ENCODE results near the gene OR2A2.

Gene OR2A2

DNA sequence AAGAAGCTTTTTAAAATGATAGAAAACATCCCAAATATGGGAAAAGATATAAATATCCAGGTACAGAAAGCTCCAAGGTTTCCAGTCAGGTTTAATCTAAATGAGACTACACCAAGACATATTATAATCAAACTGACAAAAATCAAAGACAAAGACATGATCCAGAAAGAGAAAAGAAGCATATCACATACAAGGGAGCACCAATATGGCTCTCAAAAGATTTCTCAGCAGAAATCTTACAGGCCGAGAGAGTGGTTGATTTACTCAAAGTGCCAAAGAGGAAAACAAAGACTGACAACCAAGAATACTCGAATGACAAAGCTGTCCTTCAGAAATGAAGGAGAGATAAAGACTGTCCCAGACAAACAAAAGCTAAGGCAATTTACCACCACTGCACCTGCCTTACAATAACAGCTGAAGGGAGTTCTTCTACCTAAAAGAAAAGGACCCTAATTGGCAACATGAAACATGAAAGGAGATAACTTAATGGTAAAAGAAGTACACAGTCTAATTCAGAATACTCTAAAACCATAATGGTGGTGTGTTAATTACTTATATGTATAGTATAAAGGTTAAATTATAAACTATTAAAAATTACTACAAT is 38.9 kb downstream of the OR2A2 start:
- TF ChIP-seq, protein P1, sequence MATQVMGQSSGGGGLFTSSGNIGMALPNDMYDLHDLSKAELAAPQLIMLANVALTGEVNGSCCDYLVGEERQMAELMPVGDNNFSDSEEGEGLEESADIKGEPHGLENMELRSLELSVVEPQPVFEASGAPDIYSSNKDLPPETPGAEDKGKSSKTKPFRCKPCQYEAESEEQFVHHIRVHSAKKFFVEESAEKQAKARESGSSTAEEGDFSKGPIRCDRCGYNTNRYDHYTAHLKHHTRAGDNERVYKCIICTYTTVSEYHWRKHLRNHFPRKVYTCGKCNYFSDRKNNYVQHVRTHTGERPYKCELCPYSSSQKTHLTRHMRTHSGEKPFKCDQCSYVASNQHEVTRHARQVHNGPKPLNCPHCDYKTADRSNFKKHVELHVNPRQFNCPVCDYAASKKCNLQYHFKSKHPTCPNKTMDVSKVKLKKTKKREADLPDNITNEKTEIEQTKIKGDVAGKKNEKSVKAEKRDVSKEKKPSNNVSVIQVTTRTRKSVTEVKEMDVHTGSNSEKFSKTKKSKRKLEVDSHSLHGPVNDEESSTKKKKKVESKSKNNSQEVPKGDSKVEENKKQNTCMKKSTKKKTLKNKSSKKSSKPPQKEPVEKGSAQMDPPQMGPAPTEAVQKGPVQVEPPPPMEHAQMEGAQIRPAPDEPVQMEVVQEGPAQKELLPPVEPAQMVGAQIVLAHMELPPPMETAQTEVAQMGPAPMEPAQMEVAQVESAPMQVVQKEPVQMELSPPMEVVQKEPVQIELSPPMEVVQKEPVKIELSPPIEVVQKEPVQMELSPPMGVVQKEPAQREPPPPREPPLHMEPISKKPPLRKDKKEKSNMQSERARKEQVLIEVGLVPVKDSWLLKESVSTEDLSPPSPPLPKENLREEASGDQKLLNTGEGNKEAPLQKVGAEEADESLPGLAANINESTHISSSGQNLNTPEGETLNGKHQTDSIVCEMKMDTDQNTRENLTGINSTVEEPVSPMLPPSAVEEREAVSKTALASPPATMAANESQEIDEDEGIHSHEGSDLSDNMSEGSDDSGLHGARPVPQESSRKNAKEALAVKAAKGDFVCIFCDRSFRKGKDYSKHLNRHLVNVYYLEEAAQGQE (IDR thresholded peaks at IDR 0.05; ENCODE audit: insufficient read depth in 1 of 2, low read depth in 2 of 2, low read length in 2 of 2) = no peak
- no peak for TF ChIP-seq FOXP2 (optimal IDR thresholded peaks at IDR 0.05; ENCODE audit: borderline replicate concordance, extremely low read depth, extremely low read length, insufficient read depth)
- no peak for TF ChIP-seq POLR2AphosphoS5 (IDR thresholded peaks at IDR 0.05; ENCODE audit: low read depth, low read length)
- TF ChIP-seq TAF1 (IDR thresholded peaks at IDR 0.05; ENCODE audit: borderline replicate concordance, insufficient read depth, low read length) = no peak
- TF ChIP-seq SIN3A (IDR thresholded peaks at IDR 0.05; ENCODE audit: borderline replicate concordance, insufficient read depth, low read length) = no peak

- TF ChIP-seq POLR2AphosphoS5 (IDR thresholded peaks at IDR 0.05; ENCODE audit: low read depth, low read length) (no peak), FOXP2 (optimal IDR thresholded peaks at IDR 0.05; ENCODE audit: borderline replicate concordance, extremely low read depth, extremely low read length, insufficient read depth) (no peak), TAF1 (IDR thresholded peaks at IDR 0.05; ENCODE audit: borderline replicate concordance, insufficient read depth, low read length) (no peak)
Observed at GRCh38 chr7:144158861-144159260, 49.5 kb downstream of the OR2A2 start.
